ENCODE results near the gene AVPI1. TPM values are rescaled to one million over a fixed set of nuclear protein-coding genes. Genes with fewer than 3 reads are reported as not detected.
"Not testable (repeated sequence)": the region's sequence is repeated elsewhere in the genome, so short reads cannot be mapped to it uniquely, and the experiment has no call there.

AVPI1 gene
- total and polyA plus RNA-seq, 2 of the 13 experiments (the other 11 are each of a cell fraction or from before 2014, with no cell fraction given): 39.8 to 61.2 TPM

DNA sequence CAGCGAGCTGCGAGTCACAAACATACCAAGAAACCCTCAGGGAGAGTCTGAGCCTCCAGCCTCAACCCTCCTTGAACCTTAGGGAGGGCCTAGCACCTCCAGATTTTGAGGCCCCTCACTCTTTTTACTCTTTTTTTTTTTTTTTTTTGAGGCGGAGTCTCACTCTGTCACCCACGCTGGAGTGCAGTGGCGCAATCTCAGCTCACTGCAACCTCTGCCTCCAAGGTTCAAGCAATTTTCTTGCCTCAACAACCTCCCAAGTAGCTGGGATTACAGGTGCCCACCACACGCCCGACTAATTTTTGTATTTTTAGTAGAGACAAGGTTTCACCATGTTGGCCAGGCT is 2.7 kb downstream of the AVPI1 start:
- intact Hi-C loops (cut with micrococcal nuclease; ENCODE audit: unreplicated experiment); H3K27me3 ChIP-seq (ENCODE audit: control insufficient read depth in 1 of 2, insufficient read depth in 2 of 2, low read length in 2 of 2); H2AFZ ChIP-seq (ENCODE audit: low read length); FAIRE-seq; ATAC-seq; BruUV-seq (replicated peaks); DNase-seq (ENCODE audit: low spot score); in situ Hi-C loops (cut with HindIII; ENCODE audit: extremely low pct_ligation_motif_present, low pct_unique_long_range_greater_than_20kb); H3K9me3 ChIP-seq (ENCODE audit: low read length): not testable (repeated sequence)
- Histone ChIP-seq H3K4me2 (ENCODE audit: low read depth, low read length) (peak overlapping the region; percentile 93), H3K79me2 (ENCODE audit: insufficient read depth, low read length) (peaks cover 62% of the 10 kb centered on the region), H3K36me3 (replicated peaks in 1 of 2; ENCODE audit: control insufficient read depth in 1 of 2, insufficient read depth in 2 of 2, low read length in 2 of 2) (peaks cover 5 to 18% of the 10 kb centered on the region in 2 experiments), H4K20me1 (ENCODE audit: insufficient read depth, low read length) (peaks cover 28% of the 10 kb centered on the region), H3K27ac (ENCODE audit: extremely low read length, insufficient read depth, low read length) (peak overlapping the region; percentile 92), H3K4me1 (ENCODE audit: insufficient read depth, low read length) (peaks cover 53% of the 10 kb centered on the region), H3K4me3 (replicated peaks in 1 of 3; ENCODE audit: insufficient read depth in 1 of 3, low read depth in 2 of 3, low read length in 3 of 3) (peak overlapping the region; percentile 91 to 97 (median 95)), H3K9ac (ENCODE audit: insufficient read depth, low read depth, low read length) (peak overlapping the region; percentile 96)
- ChIA-PET CTCF (ENCODE audit: low intra/inter-chr PET ratio, low total read pairs) (interaction anchor here (1.1 to 2.1 kb wide), 2 partner anchors 17 to 48 kb away, joined by 4 to 6 read pairs; no protein-coding TSS in a partner anchor), POLR2A (interaction anchor here (0.6 to 4.3 kb wide), 7 partner anchors 9 to 279 kb away, joined by 3 to 25 read pairs (median 4); partner anchors contain the start of genes PI4K2A and ZFYVE27)
- WGBS (ENCODE audit: low lambda C conversion rate): 18% methylated on average over 7 of the region's 7 CpGs
- TF ChIP-seq PITX1 (CRISPR knock-in tag; IDR thresholded peaks at IDR 0.05) (peak; percentile 11; the same call in 1 of the 2 replicates), MED8 (CRISPR knock-in tag; IDR thresholded peaks at IDR 0.05; ENCODE audit: insufficient replicate concordance) (peak; percentile 3), ZNF770 (CRISPR knock-in tag; IDR thresholded peaks at IDR 0.05) (0 out of 2 replicates have a peak, but pooled peaks have one; percentile 14), FOXC1 (CRISPR knock-in tag; IDR thresholded peaks at IDR 0.05; ENCODE audit: borderline replicate concordance) (0 out of 2 replicates have a peak, but pooled peaks have one; percentile 25), ATF4 (CRISPR knock-in tag; IDR thresholded peaks at IDR 0.05) (0 out of 4 replicates have a peak, but pooled peaks of 1 of the 2 experiments have one; percentile 1), FOXO4 (CRISPR knock-in tag; conservative IDR thresholded peaks at IDR 0.05) (0 out of 2 replicates have a peak, but pooled peaks have one; percentile 65), ZNF710 (CRISPR knock-in tag; IDR thresholded peaks at IDR 0.05; ENCODE audit: borderline replicate concordance) (0 out of 2 replicates have a peak, but pooled peaks have one; percentile 1)
- TF ChIP-seq, protein P1, sequence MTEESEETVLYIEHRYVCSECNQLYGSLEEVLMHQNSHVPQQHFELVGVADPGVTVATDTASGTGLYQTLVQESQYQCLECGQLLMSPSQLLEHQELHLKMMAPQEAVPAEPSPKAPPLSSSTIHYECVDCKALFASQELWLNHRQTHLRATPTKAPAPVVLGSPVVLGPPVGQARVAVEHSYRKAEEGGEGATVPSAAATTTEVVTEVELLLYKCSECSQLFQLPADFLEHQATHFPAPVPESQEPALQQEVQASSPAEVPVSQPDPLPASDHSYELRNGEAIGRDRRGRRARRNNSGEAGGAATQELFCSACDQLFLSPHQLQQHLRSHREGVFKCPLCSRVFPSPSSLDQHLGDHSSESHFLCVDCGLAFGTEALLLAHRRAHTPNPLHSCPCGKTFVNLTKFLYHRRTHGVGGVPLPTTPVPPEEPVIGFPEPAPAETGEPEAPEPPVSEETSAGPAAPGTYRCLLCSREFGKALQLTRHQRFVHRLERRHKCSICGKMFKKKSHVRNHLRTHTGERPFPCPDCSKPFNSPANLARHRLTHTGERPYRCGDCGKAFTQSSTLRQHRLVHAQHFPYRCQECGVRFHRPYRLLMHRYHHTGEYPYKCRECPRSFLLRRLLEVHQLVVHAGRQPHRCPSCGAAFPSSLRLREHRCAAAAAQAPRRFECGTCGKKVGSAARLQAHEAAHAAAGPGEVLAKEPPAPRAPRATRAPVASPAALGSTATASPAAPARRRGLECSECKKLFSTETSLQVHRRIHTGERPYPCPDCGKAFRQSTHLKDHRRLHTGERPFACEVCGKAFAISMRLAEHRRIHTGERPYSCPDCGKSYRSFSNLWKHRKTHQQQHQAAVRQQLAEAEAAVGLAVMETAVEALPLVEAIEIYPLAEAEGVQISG (CRISPR knock-in tag; IDR thresholded peaks at IDR 0.05): peak; percentile 28; the same call in 1 of the 2 replicates

Measured in HepG2 (cell line).